Ureter (tissue), 1 donor: ENCODE measurements around the gene BCL2L2. TPM values are rescaled to one million over a fixed set of nuclear protein-coding genes. Genes with fewer than 3 reads are reported as not detected.
"Not testable (repeated sequence)": the region's sequence is repeated elsewhere in the genome, so short reads cannot be mapped to it uniquely, and the experiment has no call there.

ENCODE experiments used
- DNase-seq: peaks from one replicate; pipeline ENCODE4 v3.0.0-alpha.2; 2020; ENCODE audit warnings: low spot score
- total RNA-seq: library from RNA; stranded (reverse); gene quantifications from one replicate; pipeline ENCODE4 v1.2.4, GENCODE V29; 2023
- donor health status: DM: yes; HTN: yes; CAD: no.

The BCL2L2 gene, protein sequence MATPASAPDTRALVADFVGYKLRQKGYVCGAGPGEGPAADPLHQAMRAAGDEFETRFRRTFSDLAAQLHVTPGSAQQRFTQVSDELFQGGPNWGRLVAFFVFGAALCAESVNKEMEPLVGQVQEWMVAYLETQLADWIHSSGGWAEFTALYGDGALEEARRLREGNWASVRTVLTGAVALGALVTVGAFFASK
- total RNA-seq = 51.1 TPM

GRCh38 chr14:23306412-23307145 is at the start of gene BCL2L2:
Gene BCL2L2, plus strand, starts transcription at chr14:23306833. Its CDS starts 935 bp downstream, at chr14:23307768.
- peak; percentile 94 for DNase-seq

- DNase-seq = no peak
Measured at GRCh38 chr14:23258256-23258655, 48.4 kb upstream of the BCL2L2 start.

DNA sequence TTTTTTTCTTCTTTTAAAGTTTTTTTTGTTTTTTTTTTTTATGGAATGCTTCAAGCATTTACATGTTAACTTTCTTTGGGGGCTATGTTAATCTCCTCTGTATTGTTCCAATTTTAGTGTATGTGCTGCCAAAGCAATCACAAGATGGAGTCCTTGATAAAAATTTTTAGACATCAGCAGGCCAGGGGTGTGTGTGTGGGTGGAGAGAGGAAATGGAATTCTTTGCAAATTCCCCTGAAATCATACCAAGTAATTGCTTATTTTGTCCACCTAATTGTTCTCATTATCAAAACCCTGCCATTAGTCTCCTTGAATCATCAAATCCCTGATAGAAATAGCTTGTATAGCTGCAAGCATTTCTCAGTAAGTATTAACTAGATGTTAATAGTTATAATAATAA is 47.2 kb upstream of the BCL2L2 start:
- DNase-seq = no peak

DNA sequence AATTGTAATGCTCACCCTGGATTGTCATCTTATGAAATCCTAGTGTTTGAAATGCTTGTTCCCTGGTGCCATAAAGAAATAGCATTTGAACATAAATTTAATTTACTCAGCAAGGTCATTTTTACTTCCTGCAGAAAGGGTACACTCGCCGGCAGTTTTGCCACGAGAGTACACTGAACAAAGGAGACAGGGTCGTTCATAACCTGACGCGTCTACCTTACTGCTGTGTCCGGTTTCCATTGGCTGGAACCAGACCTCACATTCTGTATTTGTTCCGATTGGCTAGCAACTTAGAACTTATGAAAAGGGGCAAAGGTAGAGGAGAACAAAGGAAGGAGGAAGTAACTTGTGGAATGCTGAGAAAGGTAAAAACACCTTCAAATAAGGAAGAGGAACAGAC is 45.8 kb upstream of the BCL2L2 start:
- not testable (repeated sequence) for DNase-seq

DNA sequence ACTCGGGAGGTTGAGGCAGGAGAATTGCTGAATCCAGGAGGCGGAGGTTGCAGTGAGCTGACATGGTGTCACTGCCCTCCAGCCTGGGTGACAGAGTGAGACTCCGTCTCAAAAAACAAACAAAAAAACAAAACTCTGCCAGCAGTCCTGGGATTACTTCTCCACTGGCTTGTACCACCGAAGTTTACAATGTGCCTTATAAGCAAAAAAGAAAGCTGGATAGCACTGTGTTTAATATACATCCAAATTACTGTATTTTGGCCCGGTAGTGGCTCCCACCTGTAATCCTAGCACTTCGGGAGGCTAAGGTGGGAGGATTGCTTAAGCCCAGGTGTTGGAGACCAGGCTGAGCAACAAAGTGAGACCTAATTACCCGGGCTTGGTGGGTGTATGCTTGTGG is 37.4 kb upstream of the BCL2L2 start:
- no peak for DNase-seq

GRCh38 chr14:23275412-23275811 is 31.2 kb upstream of the BCL2L2 start:
- DNase-seq = no peak

- DNase-seq = no peak
Measured at GRCh38 chr14:23277189-23277588, 29.4 kb upstream of the BCL2L2 start.

- not testable (repeated sequence) for DNase-seq
Measured at GRCh38 chr14:23277928-23278327, 28.7 kb upstream of the BCL2L2 start.

DNA sequence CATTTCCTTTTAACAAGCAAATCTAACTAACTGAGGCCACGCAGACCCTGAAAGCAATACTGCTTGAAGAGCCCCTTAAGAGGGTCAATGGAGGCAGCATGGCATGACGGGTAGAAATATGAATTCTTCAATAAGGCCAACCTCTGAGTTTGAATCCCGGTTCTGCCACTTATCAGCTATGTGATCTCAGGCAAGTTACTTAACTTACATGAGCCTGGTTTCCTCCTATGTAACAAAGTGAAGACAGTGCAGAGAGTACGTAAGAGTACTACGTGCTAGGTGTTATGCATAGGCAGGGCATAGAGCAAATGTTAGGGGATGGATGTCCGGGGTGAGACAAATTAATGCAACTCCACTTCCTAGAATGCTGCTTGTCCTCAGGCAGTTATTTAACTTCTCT is 25.4 kb upstream of the BCL2L2 start:
- DNase-seq = no peak

GRCh38 chr14:23284654-23285529 is 21.7 kb upstream of the BCL2L2 start:
- DNase-seq = no peak

GRCh38 chr14:23285530-23286019 is 21.1 kb upstream of the BCL2L2 start:
- DNase-seq = no peak

GRCh38 chr14:23286020-23286901 is 20.4 kb upstream of the BCL2L2 start, which contains the start of gene HOMEZ:
Gene HOMEZ, minus strand, starts transcription at chr14:23286132. Its CDS starts 180 bp downstream, at chr14:23285952.
- DNase-seq = peak; percentile 99

- DNase-seq = no peak
Measured at GRCh38 chr14:23286902-23287479, 19.6 kb upstream of the BCL2L2 start.

DNA sequence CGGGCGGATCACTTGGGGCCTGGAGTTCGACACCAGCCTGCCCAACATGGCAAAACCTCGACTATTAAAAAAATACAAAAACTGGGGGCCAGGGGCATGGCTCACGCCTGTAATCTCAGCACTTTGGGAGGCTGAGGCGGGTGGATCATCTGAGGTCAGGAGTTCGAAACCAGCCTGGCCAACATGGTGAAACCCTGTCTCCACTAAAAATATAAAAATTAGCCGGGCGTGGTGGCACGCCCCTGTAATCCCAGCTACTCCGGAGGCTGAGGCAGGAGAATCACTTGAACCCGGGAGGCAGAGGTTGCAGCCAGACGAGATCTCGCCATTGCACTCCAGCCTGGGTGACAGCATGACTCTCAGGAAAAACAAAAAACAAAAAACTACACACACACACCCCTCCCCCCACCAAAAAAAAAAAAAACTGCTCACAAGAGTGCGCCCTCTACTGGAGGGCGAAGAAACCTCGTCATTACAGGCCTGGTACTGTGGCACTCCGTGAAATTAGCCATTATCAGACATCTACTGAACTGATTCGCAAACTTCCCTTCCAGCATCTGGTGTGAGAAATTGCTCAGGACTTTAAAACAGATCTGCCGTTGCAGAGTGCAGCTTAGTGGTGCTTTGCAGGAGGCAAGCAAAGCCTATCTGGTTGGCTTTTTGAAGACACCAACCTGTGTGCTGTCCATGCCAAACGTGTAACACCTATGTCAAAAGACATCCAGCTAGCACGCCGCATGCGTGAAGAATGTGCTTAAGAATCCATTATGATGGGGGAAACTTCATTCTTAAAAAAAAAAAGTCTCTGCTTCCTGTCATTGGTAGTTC is 11.7 kb upstream of the BCL2L2 start:
- DNase-seq = no peak

DNA sequence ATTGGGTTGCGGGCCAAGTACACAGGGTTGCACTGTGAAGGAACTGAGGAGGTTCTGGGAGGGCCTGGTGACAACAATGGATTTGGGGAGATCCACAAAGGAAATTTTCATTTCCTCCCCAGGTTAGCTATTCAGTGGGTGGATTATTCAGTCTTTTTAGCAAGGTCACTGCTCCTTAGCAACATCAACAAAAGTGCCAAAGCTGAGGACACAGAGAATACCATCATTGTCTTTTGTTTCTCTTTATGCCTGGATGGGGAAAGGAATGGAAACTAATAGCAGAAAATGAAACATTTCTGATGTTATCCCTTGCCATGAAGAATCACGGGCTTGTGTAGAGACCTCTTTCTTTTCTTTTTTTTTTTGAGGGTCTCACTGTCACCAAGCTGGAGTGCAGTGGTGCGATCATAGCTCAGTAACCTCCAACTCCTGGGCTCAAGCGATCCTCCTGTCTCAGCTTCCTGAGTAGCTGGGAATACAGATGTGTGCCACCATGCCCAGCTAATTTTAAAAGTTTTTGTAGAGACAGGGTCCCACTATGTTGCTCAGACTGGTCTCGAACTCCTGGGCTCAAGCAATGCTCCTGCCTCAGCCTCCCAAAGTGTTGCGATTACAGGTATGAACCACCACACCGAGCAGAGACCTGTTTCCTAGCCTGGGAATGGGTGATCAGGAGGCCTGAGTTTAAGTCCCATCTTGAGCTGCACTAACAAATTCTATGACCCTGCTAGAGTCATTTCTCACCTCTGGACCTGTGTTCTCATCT is 10.4 kb upstream of the BCL2L2 start:
- DNase-seq = no peak

DNA sequence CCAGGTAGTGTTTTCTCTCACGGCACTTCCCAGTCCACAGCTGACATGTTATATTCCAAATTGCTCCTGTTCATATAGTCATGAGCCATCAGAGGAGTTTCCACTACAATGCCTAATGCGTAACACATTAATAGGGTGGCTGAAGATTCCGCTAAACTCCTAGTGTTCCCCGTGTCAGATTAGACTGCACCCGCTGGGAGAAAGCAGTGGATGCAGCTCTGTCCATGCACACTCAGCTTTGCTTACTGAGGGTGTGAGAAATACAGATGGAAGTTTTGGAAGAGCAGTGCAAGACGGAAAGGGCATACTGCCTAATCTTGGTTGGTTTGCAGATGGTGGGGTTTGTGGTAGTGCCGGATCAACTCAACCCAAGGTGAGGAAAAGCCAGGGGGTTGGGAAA is 9.5 kb upstream of the BCL2L2 start:
- no peak for DNase-seq

- DNase-seq = no peak
Measured at GRCh38 chr14:23297611-23298277, 8.9 kb upstream of the BCL2L2 start.

DNA sequence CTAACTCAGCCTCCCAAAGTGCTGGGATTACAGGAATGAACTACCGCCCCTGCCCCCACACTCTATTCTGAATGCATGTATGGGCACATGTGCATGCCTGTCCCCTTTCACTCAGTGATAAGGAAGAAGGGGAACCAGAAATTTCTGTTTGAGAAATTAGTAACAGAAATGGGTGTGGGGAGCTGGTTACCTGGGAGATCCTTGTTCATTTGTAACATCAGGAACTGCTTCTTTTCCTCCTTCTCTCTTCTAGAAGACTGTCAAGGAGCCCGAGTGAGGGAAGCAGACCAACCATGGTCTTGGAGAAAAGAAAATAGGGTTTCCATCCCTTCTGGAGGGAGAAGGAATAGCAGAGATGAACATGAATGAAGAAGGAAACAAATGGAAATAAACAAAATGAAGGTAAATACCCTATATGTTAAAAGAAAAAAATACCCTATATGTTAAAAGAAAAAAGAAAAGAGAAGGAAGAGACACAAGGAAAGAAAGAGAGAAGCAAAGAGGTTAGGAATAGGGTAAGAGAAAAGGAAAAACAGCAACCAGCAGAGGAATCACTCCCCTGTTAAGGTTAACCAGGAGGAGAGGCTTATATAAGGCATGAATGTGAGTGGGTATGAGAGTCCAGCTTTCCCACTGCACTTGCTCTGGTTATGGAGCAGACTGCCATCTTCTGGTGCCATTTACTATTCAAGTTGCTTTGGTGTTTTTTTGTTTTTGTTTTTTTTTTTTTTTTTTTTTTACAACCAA is 7.2 kb upstream of the BCL2L2 start:
- peak; percentile 77 for DNase-seq
